ENCODE measurements around the gene MTHFSD.

- TF ChIP-seq CTCF (IDR thresholded peaks at IDR 0.05) (peak; percentile 80), CHD2 (IDR thresholded peaks at IDR 0.05; ENCODE audit: low read length, partially characterized antibody) (no peak), YY1 (IDR thresholded peaks at IDR 0.05; ENCODE audit: low read depth) (no peak), PBX3 (IDR thresholded peaks at IDR 0.05) (peak; percentile 82), EP300 (IDR thresholded peaks at IDR 0.05; ENCODE audit: borderline replicate concordance in 1 of 2, low read depth in 1 of 2, low read length in 1 of 2) (no peak), GABPA (IDR thresholded peaks at IDR 0.05; ENCODE audit: low read depth) (no peak), GATA2 (CRISPR knock-in tag; IDR thresholded peaks at IDR 0.05) (no peak), JUND (IDR thresholded peaks at IDR 0.05) (no peak), ELF1 (IDR thresholded peaks at IDR 0.05) (peak; percentile 39; the same call in 1 of the 2 replicates)
These were observed 20.9 kb upstream of the MTHFSD start for GRCh38 chr16:86575754-86576557.
